SK-N-SH (cell line): ENCODE data around the gene P2RY14. TPM values are rescaled to one million over a fixed set of nuclear protein-coding genes. Genes with fewer than 3 reads are reported as not detected.

Experiments
- CTCF ChIA-PET: fragments of 300-600, 350-600 bp; formaldehyde crosslinking; extraction: SDS; loops from one replicate; lab custom pipeline; 2021; lab: Yijun Ruan, JAX
- POLR2A ChIA-PET: fragments of 350-600 bp; sonication (Branson Sonifier 250); formaldehyde crosslinking; extraction: SDS; loops from one replicate; lab custom pipeline; 2020; ENCODE audit warnings: antibody characterized with exemption, inconsistent platforms; lab: Yijun Ruan, JAX
- DNase-seq: peaks from one replicate; pipeline ENCODE4 v3.0.0; 2012
- H2AFZ ChIP-seq: fragments of 200-600 bp; sonication (generic); 2 replicates; pipeline ENCODE4 v1.8.1; 2016; ENCODE audit warnings: antibody characterized with exemption, mild to moderate bottlenecking, low read depth
- H3F3A ChIP-seq: fragments of 200-600 bp; sonication (generic); replicated peaks from 2 replicates; pipeline ENCODE3; 2016; ENCODE audit warnings: antibody characterized with exemption, mild to moderate bottlenecking; ENCODE audit not compliant: insufficient read depth
- H3K27ac ChIP-seq, 2 experiments: fragments of 200-500 bp in 1 of 2; fragments of 200-600 bp in 1 of 2; sonication (Bioruptor generic) in 1 of 2; sonication (generic), shearing (Covaris generic) in 1 of 2; 2 replicates each; pipeline versions ENCODE4 v1.5.1 to v1.6.1; 2014 to 2016; ENCODE audit warnings: low read depth in 2 of 2, inconsistent platforms in 1 of 2, low read length in 1 of 2, mild to moderate bottlenecking in 1 of 2, mixed read lengths in 1 of 2
- H3K27me3 ChIP-seq: fragments of 200-600 bp; sonication (generic), shearing (Covaris generic); 2 replicates; pipeline ENCODE4 v1.6.1; 2016; ENCODE audit warnings: mixed run types; ENCODE audit not compliant: insufficient read depth
- H3K36me3 ChIP-seq, 2 experiments: fragments of 200-500 bp in 1 of 2; fragments of 200-600 bp in 1 of 2; sonication (Bioruptor generic) in 1 of 2; sonication (generic) in 1 of 2; replicated peaks in 1 of 2; 2 replicates each; pipeline versions ENCODE3 to v1.5.1; 2014 to 2016; ENCODE audit warnings: low read length in 1 of 2, mild to moderate bottlenecking in 1 of 2; ENCODE audit not compliant: insufficient read depth in 2 of 2, control insufficient read depth in 1 of 2
- H3K4me1 ChIP-seq, 2 experiments: fragments of 200-500 bp in 1 of 2; fragments of 200-600 bp in 1 of 2; sonication (Bioruptor generic) in 1 of 2; sonication (generic), shearing (Covaris generic) in 1 of 2; 2 replicates each; pipeline versions ENCODE4 v1.5.1 to v1.6.1; 2014 to 2016; ENCODE audit warnings: low read depth in 1 of 2, low read length in 1 of 2, mixed run types in 1 of 2; ENCODE audit not compliant: insufficient read depth in 2 of 2, control insufficient read depth in 1 of 2
- H3K4me2 ChIP-seq: fragments of 200-600 bp; sonication (generic), shearing (Covaris generic); 2 replicates; pipeline ENCODE4 v1.6.1; 2017; ENCODE audit warnings: mixed run types
- H3K4me3 ChIP-seq, 2 experiments: fragments of 200-500 bp in 1 of 2; fragments of 200-600 bp in 1 of 2; sonication (Bioruptor generic) in 1 of 2; sonication (generic), shearing (Covaris generic) in 1 of 2; 2 replicates each; pipeline versions ENCODE4 v1.5.1 to v1.8.1; 2014 to 2016; ENCODE audit warnings: low read depth in 2 of 2, inconsistent platforms in 1 of 2, low read length in 1 of 2, mild to moderate bottlenecking in 1 of 2, mixed read lengths in 1 of 2, moderate library complexity in 1 of 2
- H3K79me2 ChIP-seq: fragments of 200-600 bp; sonication (generic); 2 replicates; pipeline ENCODE4 v1.8.1; 2017; ENCODE audit warnings: mild to moderate bottlenecking; ENCODE audit not compliant: insufficient read depth
- H3K9ac ChIP-seq: fragments of 200-600 bp; sonication (generic); 2 replicates; pipeline ENCODE4 v1.6.1; 2017; ENCODE audit warnings: mixed run types
- H3K9me2 ChIP-seq: fragments of 200-600 bp; sonication (generic); 2 replicates; pipeline ENCODE4 v1.6.1; 2017; ENCODE audit warnings: mixed run types
- H3K9me3 ChIP-seq: fragments of 200-600 bp; sonication (generic); 2 replicates; pipeline ENCODE4 v1.6.1; 2017; ENCODE audit warnings: mixed run types, mild to moderate bottlenecking, moderate library complexity
- H4K20me1 ChIP-seq: fragments of 200-600 bp; sonication (generic); 2 replicates; pipeline ENCODE4 v1.6.1; 2017; ENCODE audit warnings: mild to moderate bottlenecking, mixed run types; ENCODE audit not compliant: insufficient read depth
- CHD2 ChIP-seq: fragments of 150-350 bp; IDR thresholded peaks from 2 replicates; pipeline ENCODE4 v1.6.1; 2018; ENCODE audit warnings: low read length; ENCODE audit not compliant: partially characterized antibody
- ELF1 ChIP-seq: IDR thresholded peaks from 2 replicates; pipeline ENCODE4 v1.4.0; 2012
- EP300 ChIP-seq, 2 experiments: IDR thresholded peaks; 2 replicates each; pipeline versions ENCODE4 v1.4.0 to v1.6.1; 2012; ENCODE audit warnings: borderline replicate concordance in 1 of 2, low read depth in 1 of 2, low read length in 1 of 2
- EZH2phosphoT487 ChIP-seq: fragments of 200-600 bp; sonication (generic); IDR thresholded peaks from 2 replicates; pipeline ENCODE4 v1.6.1; 2017; ENCODE audit warnings: low read depth, mixed run types, mild to moderate bottlenecking, antibody characterized with exemption, moderate library complexity, borderline replicate concordance
- FOXJ3 ChIP-seq: sonication (generic); formaldehyde crosslinking; IDR thresholded peaks from 2 replicates; pipeline ENCODE4 v1.5.1; 2020; ENCODE audit warnings: mild to moderate bottlenecking, missing genetic modification reagents
- GABPA ChIP-seq: IDR thresholded peaks from 2 replicates; pipeline ENCODE4 v1.4.0; 2012; ENCODE audit warnings: low read depth, mild to moderate bottlenecking
- GATA2 ChIP-seq: sonication (generic); formaldehyde crosslinking; IDR thresholded peaks from 2 replicates; pipeline ENCODE4 v1.5.0; 2020; ENCODE audit warnings: mild to moderate bottlenecking, missing genetic modification reagents
- IRF3 ChIP-seq: fragments of 150-350 bp; IDR thresholded peaks from 2 replicates; pipeline ENCODE4 v1.6.1; 2016; ENCODE audit warnings: mild to moderate bottlenecking, low read depth, low read length
- JUND ChIP-seq: IDR thresholded peaks from 2 replicates; pipeline ENCODE4 v1.4.0; 2012
- MEF2A ChIP-seq: IDR thresholded peaks from 2 replicates; pipeline ENCODE4 v1.4.0; 2012; ENCODE audit warnings: low read depth, borderline replicate concordance
- NFIC ChIP-seq: IDR thresholded peaks from 2 replicates; pipeline ENCODE4 v1.4.0; 2012; ENCODE audit warnings: borderline replicate concordance
- NRF1 ChIP-seq: IDR thresholded peaks from 2 replicates; pipeline ENCODE4 v1.6.1; 2012; ENCODE audit warnings: low read depth, mild to moderate bottlenecking, low read length
- RAD21 ChIP-seq: IDR thresholded peaks from 2 replicates; pipeline ENCODE4 v1.6.1; 2012; ENCODE audit warnings: mild to moderate bottlenecking, low read length
- RCOR1 ChIP-seq: fragments of 150-350 bp; IDR thresholded peaks from 2 replicates; pipeline ENCODE4 v1.6.1; 2017; ENCODE audit warnings: antibody characterized with exemption, low read length
- SIN3A ChIP-seq: IDR thresholded peaks from 2 replicates; pipeline ENCODE4 v1.6.1; 2012; ENCODE audit warnings: low read depth, mild to moderate bottlenecking, low read length, moderate library complexity, borderline replicate concordance
- TAF1 ChIP-seq: IDR thresholded peaks from 2 replicates; pipeline ENCODE4 v1.6.1; 2012; ENCODE audit warnings: low read depth, mild to moderate bottlenecking, low read length, moderate library complexity, borderline replicate concordance
- TCF12 ChIP-seq: IDR thresholded peaks from 2 replicates; pipeline ENCODE4 v1.4.0; 2012
- TEAD4 ChIP-seq: IDR thresholded peaks from 2 replicates; pipeline ENCODE4 v1.4.0; 2012; ENCODE audit warnings: mild to moderate bottlenecking, borderline replicate concordance; ENCODE audit not compliant: insufficient read depth
- YY1 ChIP-seq: IDR thresholded peaks from 2 replicates; pipeline ENCODE4 v1.4.0; 2012; ENCODE audit warnings: low read depth, mild to moderate bottlenecking
- WGBS: methylation state at CpG from one replicate; pipeline ENCODE4 v1.1.6; 2017; ENCODE audit warnings: low lambda C conversion rate; 5-methylcytosine and 5-hydroxymethylcytosine counted together
- polyA plus RNA-seq, 3 experiments: library from polyadenylated mRNA; depleted of rRNA; stranded (reverse); fragments of >200 nt; gene quantifications; 2 replicates each; pipeline ENCODE4 v1.2.3, GENCODE V29; 2012
- TF ChIP-seq, protein P1 (sequence below): fragments of 200-600 bp; sonication (generic); IDR thresholded peaks from 2 replicates; pipeline ENCODE4 v1.6.1; 2017; ENCODE audit warnings: antibody characterized with exemption, mild to moderate bottlenecking, moderate library complexity
- TF ChIP-seq, protein P2 (sequence below): IDR thresholded peaks from 2 replicates; pipeline ENCODE4 v1.6.1; 2012; ENCODE audit warnings: mild to moderate bottlenecking, low read depth, low read length, moderate library complexity

The P2RY14 gene
- polyA plus RNA-seq, 1 of the 3 experiments (the other 2 are of a cell fraction), result not detected

DNA sequence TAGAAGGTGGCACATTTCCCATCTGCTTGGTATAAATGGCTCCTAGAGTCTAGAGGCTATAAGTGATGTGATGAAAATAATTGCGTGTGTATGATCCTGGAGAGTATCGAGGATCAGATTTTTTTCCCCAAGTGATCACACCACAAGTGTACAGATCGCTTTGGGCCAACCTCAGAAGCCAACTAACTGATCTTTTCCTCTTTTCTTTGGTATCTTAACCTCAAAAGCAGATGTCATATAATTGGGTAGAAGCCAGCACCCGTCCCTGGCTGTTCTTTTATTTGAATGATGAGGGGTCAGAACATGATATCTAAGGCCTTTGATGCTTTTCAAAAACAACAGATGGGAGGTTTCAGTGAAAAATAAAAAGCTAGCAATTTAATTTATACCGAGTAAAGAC lies 3.3 kb downstream of the P2RY14 start:
- Histone ChIP-seq H3K4me1 (no peaks in the 10 kb centered on the region), H3K9ac (no peak overlapping the region), H3K9me3 (no peaks in the 10 kb centered on the region), H3K27me3 (no peaks in the 10 kb centered on the region), H3K9me2 (no peaks in the 10 kb centered on the region), H3F3A (no peaks in the 10 kb centered on the region), H3K4me3 (no peak overlapping the region), H4K20me1 (no peaks in the 10 kb centered on the region), H3K27ac (no peak overlapping the region), H3K4me2 (no peak overlapping the region), H3K79me2 (no peaks in the 10 kb centered on the region), H3K36me3 (no peaks in the 10 kb centered on the region), H2AFZ (no peak overlapping the region)
- TF ChIP-seq TAF1 (no peak), RCOR1 (no peak), GATA2 (CRISPR knock-in tag) (no peak), RAD21 (no peak), ELF1 (no peak), TCF12 (no peak), EP300 (IDR thresholded peaks at IDR 0.05; ENCODE audit: borderline replicate concordance in 1 of 2, low read depth in 1 of 2, low read length in 1 of 2) (no peak), MEF2A (no peak), NRF1 (no peak), FOXJ3 (no peak), YY1 (no peak), JUND (no peak), EZH2phosphoT487 (no peak), GABPA (no peak), SIN3A (no peak), IRF3 (no peak)
- TF ChIP-seq, protein P1, sequence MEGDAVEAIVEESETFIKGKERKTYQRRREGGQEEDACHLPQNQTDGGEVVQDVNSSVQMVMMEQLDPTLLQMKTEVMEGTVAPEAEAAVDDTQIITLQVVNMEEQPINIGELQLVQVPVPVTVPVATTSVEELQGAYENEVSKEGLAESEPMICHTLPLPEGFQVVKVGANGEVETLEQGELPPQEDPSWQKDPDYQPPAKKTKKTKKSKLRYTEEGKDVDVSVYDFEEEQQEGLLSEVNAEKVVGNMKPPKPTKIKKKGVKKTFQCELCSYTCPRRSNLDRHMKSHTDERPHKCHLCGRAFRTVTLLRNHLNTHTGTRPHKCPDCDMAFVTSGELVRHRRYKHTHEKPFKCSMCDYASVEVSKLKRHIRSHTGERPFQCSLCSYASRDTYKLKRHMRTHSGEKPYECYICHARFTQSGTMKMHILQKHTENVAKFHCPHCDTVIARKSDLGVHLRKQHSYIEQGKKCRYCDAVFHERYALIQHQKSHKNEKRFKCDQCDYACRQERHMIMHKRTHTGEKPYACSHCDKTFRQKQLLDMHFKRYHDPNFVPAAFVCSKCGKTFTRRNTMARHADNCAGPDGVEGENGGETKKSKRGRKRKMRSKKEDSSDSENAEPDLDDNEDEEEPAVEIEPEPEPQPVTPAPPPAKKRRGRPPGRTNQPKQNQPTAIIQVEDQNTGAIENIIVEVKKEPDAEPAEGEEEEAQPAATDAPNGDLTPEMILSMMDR, result no peak
- WGBS, result 53% methylated on average over 5 of the region's 5 CpGs
- ChIA-PET CTCF (interaction anchor here (0.8 to 9.0 kb wide), 3 partner anchors 19 to 106 kb away, joined by 3 to 106 read pairs (median 63); no protein-coding TSS in a partner anchor), POLR2A (no interaction called here)
- no peak for DNase-seq

- Histone ChIP-seq H3K4me1 (no peaks in the 10 kb centered on the region), H3K9ac (no peak overlapping the region), H4K20me1 (no peaks in the 10 kb centered on the region), H3K9me2 (no peaks in the 10 kb centered on the region), H3K4me2 (no peak overlapping the region), H3K79me2 (no peaks in the 10 kb centered on the region), H3F3A (no peaks in the 10 kb centered on the region), H3K27me3 (no peaks in the 10 kb centered on the region; the same call in 1 of the 2 replicates), H3K27ac (no peak overlapping the region), H3K36me3 (no peaks in the 10 kb centered on the region), H2AFZ (no peak overlapping the region), H3K9me3 (no peaks in the 10 kb centered on the region), H3K4me3 (no peak overlapping the region)
- DNase-seq, result no peak
- ChIA-PET POLR2A (no interaction called here), CTCF (interaction anchor here (0.8 kb wide), 1 partner anchor 14 kb away, joined by 3 read pairs; no protein-coding TSS in a partner anchor)
- WGBS, result 59% methylated on average over 5 of the region's 5 CpGs
- TF ChIP-seq EZH2phosphoT487 (no peak), SIN3A (no peak), CHD2 (no peak), FOXJ3 (no peak), MEF2A (no peak), TEAD4 (no peak), NFIC (no peak)
- TF ChIP-seq, protein P1, result no peak
- TF ChIP-seq, protein P2, sequence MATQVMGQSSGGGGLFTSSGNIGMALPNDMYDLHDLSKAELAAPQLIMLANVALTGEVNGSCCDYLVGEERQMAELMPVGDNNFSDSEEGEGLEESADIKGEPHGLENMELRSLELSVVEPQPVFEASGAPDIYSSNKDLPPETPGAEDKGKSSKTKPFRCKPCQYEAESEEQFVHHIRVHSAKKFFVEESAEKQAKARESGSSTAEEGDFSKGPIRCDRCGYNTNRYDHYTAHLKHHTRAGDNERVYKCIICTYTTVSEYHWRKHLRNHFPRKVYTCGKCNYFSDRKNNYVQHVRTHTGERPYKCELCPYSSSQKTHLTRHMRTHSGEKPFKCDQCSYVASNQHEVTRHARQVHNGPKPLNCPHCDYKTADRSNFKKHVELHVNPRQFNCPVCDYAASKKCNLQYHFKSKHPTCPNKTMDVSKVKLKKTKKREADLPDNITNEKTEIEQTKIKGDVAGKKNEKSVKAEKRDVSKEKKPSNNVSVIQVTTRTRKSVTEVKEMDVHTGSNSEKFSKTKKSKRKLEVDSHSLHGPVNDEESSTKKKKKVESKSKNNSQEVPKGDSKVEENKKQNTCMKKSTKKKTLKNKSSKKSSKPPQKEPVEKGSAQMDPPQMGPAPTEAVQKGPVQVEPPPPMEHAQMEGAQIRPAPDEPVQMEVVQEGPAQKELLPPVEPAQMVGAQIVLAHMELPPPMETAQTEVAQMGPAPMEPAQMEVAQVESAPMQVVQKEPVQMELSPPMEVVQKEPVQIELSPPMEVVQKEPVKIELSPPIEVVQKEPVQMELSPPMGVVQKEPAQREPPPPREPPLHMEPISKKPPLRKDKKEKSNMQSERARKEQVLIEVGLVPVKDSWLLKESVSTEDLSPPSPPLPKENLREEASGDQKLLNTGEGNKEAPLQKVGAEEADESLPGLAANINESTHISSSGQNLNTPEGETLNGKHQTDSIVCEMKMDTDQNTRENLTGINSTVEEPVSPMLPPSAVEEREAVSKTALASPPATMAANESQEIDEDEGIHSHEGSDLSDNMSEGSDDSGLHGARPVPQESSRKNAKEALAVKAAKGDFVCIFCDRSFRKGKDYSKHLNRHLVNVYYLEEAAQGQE, result no peak
Observed at GRCh38 chr3:151269631-151270030, 8.7 kb downstream of the P2RY14 start.
